HG02610 (cell line): ENCODE measurements around the gene GRIN2C.
A peak's percentile ranks its signal among the peaks of the same experiment; 100 is the strongest.

Experiments used
- ATAC-seq: cut with Tn5 transposase; IDR thresholded peaks from one replicate; pipeline ENCODE4 v1.9.1; 2021; ENCODE audit warnings: mild to moderate bottlenecking, moderate library complexity; ENCODE audit not compliant: unreplicated experiment

GRIN2C gene

GRCh38 chr17:74850310-74850709, 9.4 kb downstream of the GRIN2C start:
- no peak for ATAC-seq

- no peak for ATAC-seq
Observed at GRCh38 chr17:74848656-74849399, 10.9 kb downstream of the GRIN2C start.

DNA sequence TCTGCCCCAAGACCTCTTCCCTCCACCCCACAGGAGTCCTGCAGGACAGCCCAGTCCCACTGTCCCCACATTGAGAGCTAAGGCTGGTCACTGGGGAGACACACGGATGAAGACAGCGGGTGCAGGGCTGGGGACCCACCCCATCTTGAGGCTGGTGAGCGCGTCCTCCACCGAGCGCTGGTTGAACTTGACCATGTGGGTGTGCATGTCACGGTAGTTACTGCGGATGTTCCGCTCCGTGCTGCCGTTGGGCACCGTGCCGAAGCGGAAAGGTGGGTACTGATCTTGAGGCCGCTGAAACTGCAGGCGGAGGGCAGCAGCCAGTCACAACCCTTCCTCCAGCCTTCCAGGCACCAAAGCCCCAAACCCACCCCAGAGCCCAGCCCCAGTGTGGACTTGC, 13.1 kb downstream of the GRIN2C start:
- no peak for ATAC-seq

- no peak for ATAC-seq
Observed at GRCh38 chr17:74843352-74843627, 16.4 kb downstream of the GRIN2C start.

DNA sequence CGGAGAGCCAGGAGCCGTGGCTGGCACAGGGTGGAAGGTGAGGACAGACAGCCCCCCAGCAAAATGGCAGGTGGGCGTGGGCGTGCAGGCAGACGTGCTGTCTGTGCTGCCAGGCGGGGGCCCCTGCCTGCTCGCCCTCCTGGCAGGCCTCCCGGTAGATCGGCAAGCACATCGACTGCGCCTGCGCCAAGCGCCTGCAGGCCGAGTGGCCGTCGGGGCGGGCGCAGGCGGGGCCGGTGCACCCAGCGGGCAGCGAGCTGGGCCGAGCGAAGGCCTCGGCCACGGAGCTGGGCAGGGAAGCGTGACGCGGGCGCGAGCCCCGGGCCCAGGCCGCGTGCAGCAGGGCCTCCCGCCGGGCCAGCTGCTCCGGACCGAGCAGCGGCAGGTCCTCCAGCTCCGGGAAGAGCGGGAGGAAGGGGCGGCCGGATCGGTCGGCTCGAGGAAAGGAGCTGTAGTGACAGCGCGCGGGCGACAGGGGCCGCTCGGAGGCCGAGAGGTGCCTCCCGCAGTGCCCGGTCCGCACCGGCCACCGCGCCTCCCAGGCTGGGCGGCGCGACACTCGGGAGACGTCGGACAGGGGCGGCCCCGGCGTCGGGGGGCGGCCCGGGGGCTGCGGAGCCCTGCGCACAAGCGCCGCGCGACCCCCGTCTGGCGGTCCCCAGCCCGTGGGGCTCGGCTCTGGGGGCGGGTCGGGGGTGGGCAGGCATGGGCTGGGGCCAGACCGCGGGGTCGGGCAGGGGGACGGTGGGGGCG, 16.9 kb downstream of the GRIN2C start:
- no peak for ATAC-seq

DNA sequence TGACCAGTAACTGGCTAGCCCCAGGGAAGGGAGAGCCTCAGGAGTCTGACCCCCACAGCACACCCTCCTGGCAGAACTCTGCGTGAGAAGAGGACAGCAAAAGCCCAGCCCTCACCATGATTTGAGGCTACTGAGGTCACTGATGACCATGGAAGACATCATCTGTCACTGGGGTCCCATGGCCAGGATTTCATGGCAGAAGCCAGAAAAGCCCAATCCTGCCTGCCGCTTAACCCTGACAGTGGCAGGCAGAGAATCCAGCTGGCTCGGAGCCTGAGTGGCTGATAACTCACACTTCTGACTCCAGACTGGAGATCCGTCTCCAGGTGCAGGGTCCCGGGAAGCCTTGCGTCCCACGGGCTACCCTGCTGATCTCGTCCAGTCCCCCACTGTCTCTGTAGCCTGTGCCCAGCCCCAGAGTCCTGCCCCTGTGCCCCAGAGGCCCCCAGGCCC, 17.5 kb downstream of the GRIN2C start:
- ATAC-seq = no peak

DNA sequence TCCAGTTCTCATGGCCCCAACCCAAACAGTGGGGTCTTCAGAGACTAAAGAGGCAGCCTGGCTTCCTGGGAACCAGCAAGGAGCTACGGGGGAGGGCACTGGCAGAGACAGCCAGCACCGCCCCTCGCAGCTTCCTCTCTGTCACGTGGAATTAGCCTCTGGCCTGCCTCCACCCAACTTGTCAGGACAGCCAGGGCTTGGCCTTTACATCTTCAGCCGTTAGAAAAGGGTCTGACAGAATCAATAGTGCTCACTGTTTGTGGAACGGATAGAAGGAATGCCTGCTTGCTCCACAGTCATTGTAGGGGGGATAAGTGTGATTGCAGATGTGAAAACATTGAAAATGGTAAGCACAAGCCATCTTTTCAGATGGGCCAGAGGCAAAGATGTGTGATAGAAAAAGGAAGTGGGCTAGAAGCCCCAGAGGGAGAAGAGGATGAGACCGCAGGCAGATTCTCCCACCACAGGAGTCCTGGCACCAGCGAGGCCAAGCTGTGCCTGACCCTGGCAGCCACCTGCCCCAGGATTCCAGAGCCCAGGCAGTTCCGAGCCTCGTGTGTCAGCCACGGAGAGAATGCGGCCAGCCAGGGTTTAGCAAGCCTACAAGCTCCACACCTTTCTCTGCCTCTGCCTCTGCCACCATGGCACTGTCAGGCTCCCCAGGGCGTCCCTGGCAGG, 18.6 kb downstream of the GRIN2C start:
- no peak for ATAC-seq

- ATAC-seq = no peak
Observed at GRCh38 chr17:74839990-74840852, 19.5 kb downstream of the GRIN2C start.

GRCh38 chr17:74838274-74838673, 21.4 kb downstream of the GRIN2C start:
- ATAC-seq = no peak

GRCh38 chr17:74836691-74837467, 22.8 kb downstream of the GRIN2C start:
- no peak for ATAC-seq

- ATAC-seq = no peak
Observed at GRCh38 chr17:74836191-74836590, 23.5 kb downstream of the GRIN2C start.

GRCh38 chr17:74833501-74834377, 25.9 kb downstream of the GRIN2C start:
- peak; percentile 41 for ATAC-seq

DNA sequence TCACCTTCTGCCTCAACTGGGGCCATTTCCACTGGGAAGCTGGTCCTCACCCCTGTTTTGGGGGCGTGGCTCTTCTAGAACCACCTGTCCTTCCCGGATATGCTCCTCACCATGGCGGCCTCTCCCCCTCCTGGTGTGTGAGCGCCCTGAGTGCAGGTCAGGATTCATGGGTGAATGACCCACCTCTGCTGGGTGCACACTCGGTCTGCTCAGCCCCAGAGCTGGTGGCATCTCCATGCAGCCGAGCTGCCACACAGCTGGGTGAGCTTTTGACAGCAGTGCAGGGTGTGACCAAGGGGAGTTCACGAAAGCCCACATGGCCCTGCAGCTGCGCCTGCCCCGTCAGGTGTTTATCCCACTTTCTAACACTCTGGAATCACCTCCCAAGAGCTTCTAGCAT, 27.3 kb downstream of the GRIN2C start:
- ATAC-seq = no peak

DNA sequence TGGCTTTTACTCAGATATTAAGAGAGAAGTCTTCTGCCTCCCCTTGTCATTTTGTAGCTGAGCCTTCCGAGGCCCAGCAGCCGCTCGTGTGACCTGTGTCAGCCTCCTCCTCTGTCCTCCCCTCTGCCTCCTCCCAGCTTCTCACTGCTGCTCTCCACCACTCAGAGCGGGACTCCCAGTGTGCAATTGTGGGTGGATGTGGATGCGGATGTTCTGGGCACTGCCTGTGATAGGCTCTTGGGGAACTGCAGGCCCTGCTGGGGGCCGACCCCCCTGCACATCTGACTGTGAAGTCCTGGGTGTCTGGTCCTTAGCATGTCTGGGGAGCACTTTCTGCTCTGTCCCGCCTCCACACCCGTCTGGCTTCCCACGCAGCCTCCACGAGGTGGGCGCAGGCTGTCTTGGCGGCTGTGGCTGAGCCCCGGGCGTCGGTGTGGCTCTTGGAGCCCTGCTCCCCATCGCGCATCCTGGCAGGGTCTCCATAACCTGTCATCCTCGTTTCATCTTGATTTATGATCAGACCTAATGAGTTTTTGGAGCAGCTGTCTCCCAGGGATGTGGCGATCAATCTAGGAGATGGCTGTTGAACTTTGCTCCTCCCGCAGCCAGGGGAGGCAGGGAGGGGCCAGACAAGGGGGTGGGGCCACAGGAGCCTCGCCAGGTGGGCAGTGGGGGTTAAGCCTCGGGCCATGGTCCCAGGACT, 28.1 kb downstream of the GRIN2C start:
- no peak for ATAC-seq

- no peak for ATAC-seq
Observed at GRCh38 chr17:74830861-74831260, 28.8 kb downstream of the GRIN2C start.

GRCh38 chr17:74827800-74828199, 31.9 kb downstream of the GRIN2C start:
- ATAC-seq = no peak

DNA sequence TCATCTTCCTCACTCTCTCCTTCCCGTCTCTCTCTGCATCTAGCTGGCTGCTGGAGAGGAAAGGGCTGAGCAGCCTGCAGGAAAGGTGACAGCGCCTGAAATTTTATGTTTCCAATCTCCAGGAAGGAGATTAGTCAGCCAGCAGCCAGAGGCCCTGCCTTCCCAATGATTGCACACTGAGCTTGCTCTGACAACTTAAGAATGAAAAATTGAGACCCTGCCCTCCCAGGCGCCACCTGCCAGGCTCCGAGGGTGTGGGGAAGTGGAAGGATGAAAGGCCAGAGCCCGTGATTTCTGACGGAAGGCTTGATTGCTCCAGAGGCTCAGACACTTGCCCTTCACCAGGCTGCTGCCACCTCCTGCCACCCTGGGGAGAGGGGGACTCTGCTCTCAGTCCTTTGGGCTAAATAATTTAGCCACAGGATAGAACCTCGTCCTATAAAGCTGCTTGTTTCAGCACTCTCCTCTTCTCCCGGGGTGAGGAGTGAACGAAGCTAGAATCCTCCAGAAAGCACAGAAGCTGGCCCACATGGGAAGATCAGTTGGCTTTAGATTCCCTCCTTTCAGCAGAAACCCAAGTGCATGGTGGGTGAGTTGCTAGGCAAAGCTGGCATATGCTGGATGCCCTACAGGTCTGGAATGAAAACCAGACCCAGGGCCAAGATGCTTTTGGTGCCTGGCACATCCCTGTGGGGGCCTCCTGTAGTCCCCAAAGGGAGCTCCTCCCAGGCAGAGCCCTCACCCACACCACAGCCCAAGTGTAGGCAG, 33.5 kb downstream of the GRIN2C start:
- ATAC-seq = no peak
